PC-9 (cell line): ENCODE data around the gene PHLDA1. TPM values are rescaled to one million over a fixed set of nuclear protein-coding genes. Genes with fewer than 3 reads are reported as not detected.

ENCODE experiments used
- BruUV-seq: library from RNA; stranded (reverse); fragments of 400-500 nt; replicated peaks from 2 replicates; lab custom pipeline; 2021; lab: Mats Ljungman, UMichigan
- CTCF ChIA-PET: fragments of 300-600 bp; sonication (Branson Sonifier 250); formaldehyde crosslinking; loops from one replicate; lab custom pipeline; 2022; ENCODE audit warnings: antibody characterized with exemption; lab: Charles Lee
- POLR2A ChIA-PET: fragments of 300-600 bp; sonication (Branson Sonifier 250); formaldehyde crosslinking; loops from one replicate; lab custom pipeline; 2022; ENCODE audit warnings: antibody characterized with exemption; ENCODE audit not compliant: unreplicated experiment; lab: Charles Lee
- DNase-seq, 2 experiments: peaks; one replicate each; pipeline versions ENCODE4 v3.0.0 to v3.0.0-alpha.2; 2015 to 2022; ENCODE audit warnings: mixed read lengths in 1 of 2
- H2AFZ ChIP-seq: fragments of 200-600 bp; sonication (generic); 2 replicates; pipeline ENCODE4 v1.8.1; 2017; ENCODE audit warnings: antibody characterized with exemption
- H3F3A ChIP-seq: fragments of 200-600 bp; sonication (generic); 2 replicates; pipeline ENCODE4 v1.8.1; 2017; ENCODE audit warnings: antibody characterized with exemption, mild to moderate bottlenecking, low read depth; ENCODE audit not compliant: insufficient read depth
- H3K27ac ChIP-seq: fragments of 200-600 bp; sonication (generic); 2 replicates; pipeline ENCODE4 v1.6.1; 2016; ENCODE audit warnings: mixed run types
- H3K27me3 ChIP-seq: fragments of 200-600 bp; sonication (generic); 2 replicates; pipeline ENCODE4 v1.6.1; 2016; ENCODE audit warnings: low read depth, mixed run types; ENCODE audit not compliant: insufficient read depth
- H3K36me3 ChIP-seq: fragments of 200-600 bp; sonication (generic); 2 replicates; pipeline ENCODE4 v1.6.1; 2016; ENCODE audit warnings: low read depth, mixed run types
- H3K4me1 ChIP-seq: fragments of 200-600 bp; sonication (generic); replicated peaks from 2 replicates; pipeline ENCODE4 v1.6.1; 2016; ENCODE audit warnings: mixed run types; ENCODE audit not compliant: insufficient read depth
- H3K4me2 ChIP-seq: fragments of 200-600 bp; sonication (generic); 2 replicates; pipeline ENCODE4 v1.6.1; 2017; ENCODE audit warnings: mixed run types
- H3K4me3 ChIP-seq: fragments of 200-600 bp; sonication (generic); 2 replicates; pipeline ENCODE4 v1.6.1; 2016; ENCODE audit warnings: mixed run types
- H3K79me2 ChIP-seq: fragments of 200-600 bp; sonication (generic); 2 replicates; pipeline ENCODE4 v1.6.1; 2017; ENCODE audit warnings: low read depth, mixed run types
- H3K9me2 ChIP-seq: fragments of 200-600 bp; sonication (generic); 2 replicates; pipeline ENCODE4 v1.8.1; 2017; ENCODE audit warnings: mild to moderate bottlenecking; ENCODE audit not compliant: insufficient read depth
- H3K9me3 ChIP-seq: fragments of 200-600 bp; sonication (generic); 2 replicates; pipeline ENCODE4 v1.8.1; 2016; ENCODE audit warnings: low read depth; ENCODE audit not compliant: insufficient read depth
- H4K20me1 ChIP-seq: fragments of 200-600 bp; sonication (generic); 2 replicates; pipeline ENCODE4 v1.8.1; 2017; ENCODE audit not compliant: insufficient read depth
- CTCF ChIP-seq: fragments of 200-600 bp; sonication (generic); conservative IDR thresholded peaks from 2 replicates; pipeline ENCODE4 v1.6.1; 2017; ENCODE audit warnings: mixed run types, antibody characterized with exemption, mild to moderate bottlenecking, moderate library complexity
- EZH2 ChIP-seq: fragments of 200-600 bp; sonication (generic); IDR thresholded peaks from 2 replicates; pipeline ENCODE4 v1.8.0; 2017; ENCODE audit warnings: antibody characterized with exemption, low read depth
- intact Hi-C: fragments of 100-400 bp; cut with micrococcal nuclease; formaldehyde crosslinking; loops from one replicate; pipeline ENCODE4 v1.10.0; 2022; ENCODE audit not compliant: unreplicated experiment
- total RNA-seq: library from RNA; stranded (reverse); gene quantifications from 2 replicates; pipeline ENCODE4 v1.2.3, GENCODE V29; 2021

Gene PHLDA1
- total RNA-seq, 1 experiment from 2014 or later: 38.3 TPM

DNA sequence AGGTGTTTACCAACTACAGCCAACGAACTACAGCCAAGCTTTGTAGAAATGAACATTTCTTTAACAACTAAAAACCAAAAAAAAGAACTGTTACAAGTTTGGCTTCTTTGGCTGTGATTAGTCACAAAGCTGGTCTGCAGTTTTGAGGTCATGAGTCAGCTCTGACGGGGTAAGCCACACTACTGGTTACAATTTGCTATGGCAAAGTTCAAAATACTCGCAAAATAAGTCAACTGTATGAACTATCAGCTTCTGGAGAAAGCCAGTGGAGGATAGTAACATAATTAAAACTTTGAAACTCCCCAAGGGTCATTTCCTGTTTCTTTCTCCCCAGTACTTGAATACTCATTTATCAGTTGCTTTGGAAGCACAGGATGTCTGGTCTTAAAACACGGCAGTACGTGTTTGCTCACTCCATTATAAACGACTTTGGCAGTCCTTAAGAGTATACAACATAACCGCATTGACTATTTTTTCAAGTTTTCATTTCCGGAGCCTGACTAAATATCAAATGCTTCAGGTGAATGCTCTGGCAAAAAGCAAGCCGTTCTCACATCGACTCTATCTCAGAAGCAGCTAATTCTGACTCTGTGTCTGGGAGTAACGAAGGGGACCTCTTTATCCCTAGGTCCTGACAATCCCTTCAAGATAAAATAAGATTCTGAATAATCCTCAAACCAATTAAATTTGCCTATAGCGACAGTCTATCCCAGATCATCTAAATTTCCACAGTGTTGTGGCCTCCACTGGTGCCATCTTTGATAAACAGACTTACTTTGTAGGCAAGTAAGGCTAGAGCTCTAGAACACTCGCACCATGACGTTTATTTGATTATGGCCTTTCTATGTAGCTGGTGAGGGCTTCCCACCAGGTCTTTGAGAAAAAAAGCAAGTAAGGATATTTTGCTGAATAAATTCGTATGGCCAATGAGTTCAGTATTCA is 10.6 kb downstream of the PHLDA1 start:
- peak; percentile 58 to 95 for DNase-seq
- Histone ChIP-seq H3K27ac (peak overlapping the region; percentile 100), H2AFZ (peak overlapping the region; percentile 7; the same call in 1 of the 2 replicates), H3K36me3 (no peaks in the 10 kb centered on the region), H3K4me2 (peak overlapping the region; percentile 95), H3K27me3 (no peaks in the 10 kb centered on the region), H3K9me2 (no peaks in the 10 kb centered on the region), H4K20me1 (no peaks in the 10 kb centered on the region), H3F3A (peaks cover 86% of the 10 kb centered on the region), H3K9me3 (no peaks in the 10 kb centered on the region; the same call in 1 of the 2 replicates), H3K4me1 (peaks cover 79% of the 10 kb centered on the region), H3K79me2 (no peaks in the 10 kb centered on the region; the same call in 1 of the 2 replicates), H3K4me3 (peak overlapping the region; percentile 55)
- TF ChIP-seq EZH2: no peak
- TF ChIP-seq CTCF: no peak
- ChIA-PET POLR2A (interaction anchor here (0.6 to 1.6 kb wide), 8 partner anchors 11 to 743 kb away, joined by 3 to 24 read pairs (median 10); partner anchors contain the start of genes GLIPR1, PHLDA1 and ZDHHC17), CTCF (no interaction called here)
- intact Hi-C loops: loop anchor here (1.0 kb wide), 3 partner anchors 38 to 67 kb away; no protein-coding TSS in a partner anchor
- TSS peak; percentile 89 for BruUV-seq

DNA sequence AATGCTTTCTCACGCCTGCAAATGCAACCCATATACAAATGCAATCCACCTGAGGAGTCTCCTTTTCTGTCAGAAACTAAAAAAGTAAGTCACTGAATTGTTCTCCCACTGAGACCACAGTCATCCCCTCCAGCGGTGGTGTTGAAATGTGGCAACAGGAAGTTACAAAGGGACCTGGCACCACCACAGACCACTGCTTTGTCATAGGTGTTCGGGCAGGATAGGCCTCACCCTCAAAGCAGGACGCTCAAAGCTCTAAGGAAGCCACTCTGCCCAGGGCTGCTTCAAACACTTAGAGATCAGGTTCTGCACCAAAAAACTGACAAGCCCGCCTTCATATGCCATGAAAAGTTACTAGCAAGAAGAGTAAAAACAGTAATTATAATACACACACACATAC is 11.3 kb downstream of the PHLDA1 start:
- TF ChIP-seq CTCF (no peak), EZH2 (no peak)
- Histone ChIP-seq H3K4me2 (peak overlapping the region; percentile 95), H3K27me3 (no peaks in the 10 kb centered on the region), H2AFZ (no peak overlapping the region), H3K79me2 (no peaks in the 10 kb centered on the region), H3K9me2 (no peaks in the 10 kb centered on the region), H4K20me1 (no peaks in the 10 kb centered on the region), H3K4me1 (peaks cover 77% of the 10 kb centered on the region), H3F3A (peaks cover 79% of the 10 kb centered on the region), H3K36me3 (no peaks in the 10 kb centered on the region), H3K4me3 (peak overlapping the region; percentile 55; the same call in 1 of the 2 replicates), H3K9me3 (no peaks in the 10 kb centered on the region; the same call in 1 of the 2 replicates), H3K27ac (peak overlapping the region; percentile 100)
- CTCF ChIA-PET: interaction anchor here (0.6 kb wide), 1 partner anchor 436 kb away, joined by 4 read pairs; no protein-coding TSS in a partner anchor
- DNase-seq: peak; percentile 85 to 97
- POLR2A ChIA-PET: interaction anchor here (0.7 to 1.6 kb wide), 6 partner anchors 11 to 743 kb away, joined by 5 to 24 read pairs (median 10); partner anchors contain the start of genes PHLDA1 and ZDHHC17
- BruUV-seq: no TSS peak
- intact Hi-C loops: loop anchor here (1.0 kb wide), 3 partner anchors 37 to 66 kb away; no protein-coding TSS in a partner anchor

- intact Hi-C loops: loop anchor here (1.0 kb wide), 1 partner anchor 24 kb away; no protein-coding TSS in a partner anchor
- peak overlapping the region; percentile 82 for H3K4me2 ChIP-seq
These were observed 12.9 kb downstream of the PHLDA1 start for GRCh38 chr12:76018672-76019071.

More at GRCh38 chr12:76018672-76019071, 12.9 kb downstream of the PHLDA1 start:
- H3K9me3 ChIP-seq: no peaks in the 10 kb centered on the region; the same call in 1 of the 2 replicates
- peak overlapping the region; percentile 100 for H3K27ac ChIP-seq
- DNase-seq: peak; percentile 12 to 92
- TF ChIP-seq EZH2 (no peak), CTCF (no peak)
- H3K9me2 ChIP-seq: no peaks in the 10 kb centered on the region
- no peaks in the 10 kb centered on the region for H3K79me2 ChIP-seq
- H3K27me3 ChIP-seq: no peaks in the 10 kb centered on the region
- BruUV-seq: no TSS peak
- H2AFZ ChIP-seq: no peak overlapping the region
- H3F3A ChIP-seq: peaks cover 66% of the 10 kb centered on the region
- peak overlapping the region; percentile 40; the same call in 1 of the 2 replicates for H3K4me3 ChIP-seq
- H3K36me3 ChIP-seq: no peaks in the 10 kb centered on the region
- ChIA-PET POLR2A (interaction anchor here (0.6 to 0.8 kb wide), 4 partner anchors 13 to 252 kb away, joined by 3 to 11 read pairs (median 6); partner anchors contain the start of gene PHLDA1), CTCF (no interaction called here)
- H3K4me1 ChIP-seq: peaks cover 77% of the 10 kb centered on the region
- H4K20me1 ChIP-seq: no peaks in the 10 kb centered on the region
